K562 (cell line): ENCODE data around the gene MXD3. TPM values are rescaled to one million over a fixed set of nuclear protein-coding genes. Genes with fewer than 3 reads are reported as not detected.

ENCODE experiments used
- CBX3 ChIP-seq, 2 experiments: IDR thresholded peaks; 1 replicate in 1 of 2; 2 replicates in 1 of 2; pipeline ENCODE4 v1.6.1; 2012; ENCODE audit warnings: inconsistent platforms in 2 of 2, low read length in 2 of 2, borderline replicate concordance in 1 of 2, control low read depth in 1 of 2
- E2F8 ChIP-seq: fragments of 450-650 bp; IDR thresholded peaks from 2 replicates; pipeline ENCODE4 v1.7.1; 2018; ENCODE audit warnings: mild to moderate bottlenecking, low read depth; ENCODE audit not compliant: partially characterized antibody
- EWSR1 ChIP-seq: fragments of 450-650 bp; IDR thresholded peaks from 2 replicates; pipeline ENCODE4 v1.6.1; 2018; ENCODE audit warnings: borderline replicate concordance, mild to moderate bottlenecking, low read depth, moderate library complexity; ENCODE audit not compliant: partially characterized antibody
- GTF2F1 ChIP-seq: IDR thresholded peaks from 2 replicates; pipeline ENCODE4 v1.6.1; 2011; ENCODE audit warnings: low read depth, low read length, improper control_type of control experiment
- HMBOX1 ChIP-seq: sonication (generic); IDR thresholded peaks from 2 replicates; pipeline ENCODE4 v1.6.1; 2016
- HMGXB4 ChIP-seq: sonication (generic); formaldehyde crosslinking; IDR thresholded peaks from 2 replicates; pipeline ENCODE4 v1.8.1; 2023; ENCODE audit warnings: mild to moderate bottlenecking, missing genetic modification reagents
- ILF3 ChIP-seq: fragments of 450-650 bp; IDR thresholded peaks from 2 replicates; pipeline ENCODE4 v1.6.1; 2018; ENCODE audit warnings: antibody characterized with exemption, mild to moderate bottlenecking, moderate library complexity, borderline replicate concordance
- NFE2 ChIP-seq: IDR thresholded peaks from 2 replicates; pipeline ENCODE4 v1.6.1; 2014; ENCODE audit warnings: antibody characterized with exemption, low read depth
- NFYB ChIP-seq: IDR thresholded peaks from 2 replicates; pipeline ENCODE4 v1.6.1; 2011; ENCODE audit warnings: mild to moderate bottlenecking, moderate library complexity; ENCODE audit not compliant: insufficient read length; ENCODE audit errors: extremely low read depth
- PKNOX1 ChIP-seq: fragments of 450-650 bp; IDR thresholded peaks from 2 replicates; pipeline ENCODE4 v1.6.1; 2016
- SMAD2 ChIP-seq: fragments of 150-350 bp; IDR thresholded peaks from 2 replicates; pipeline ENCODE4 v1.6.1; 2014; ENCODE audit warnings: low read depth, mild to moderate bottlenecking, low read length
- ZBTB8A ChIP-seq: fragments of 450-650 bp; IDR thresholded peaks from 2 replicates; pipeline ENCODE4 v1.6.1; 2018; ENCODE audit warnings: mild to moderate bottlenecking, moderate library complexity; ENCODE audit not compliant: partially characterized antibody
- ZNF511 ChIP-seq: sonication (generic); formaldehyde crosslinking; IDR thresholded peaks from 2 replicates; pipeline ENCODE4 v1.8.0; 2022; ENCODE audit warnings: mild to moderate bottlenecking, missing genetic modification reagents
- ZNF592 ChIP-seq: fragments of 450-650 bp; IDR thresholded peaks from 2 replicates; pipeline ENCODE4 v1.6.1; 2017; ENCODE audit warnings: antibody characterized with exemption, mild to moderate bottlenecking
- polyA plus RNA-seq, 8 experiments: library from polyadenylated mRNA; depleted of rRNA in 4 of 8; stranded (reverse) in 5 of 8; unstranded in 3 of 8; fragments of >200 nt; fragmentation: Nextera tagmentation in 2 of 8; fragmentation: Illumina TruSeq in 1 of 8; extraction: Ambion mirVana in 2 of 8; extraction: Trizol in 1 of 8; gene quantifications; 2 replicates each; pipeline versions ENCODE4 v1.2.1 to v1.2.3, GENCODE V29; 2011 to 2014; ENCODE audit warnings: inconsistent platforms in 1 of 8, missing spikeins in 1 of 8
- total RNA-seq, 7 experiments: library from RNA; depleted of rRNA in 6 of 7; stranded (reverse); fragments of >200 nt in 6 of 7; fragmentation: Illumina TruSeq in 2 of 7; extraction: Trizol in 2 of 7; gene quantifications; 2 replicates each; pipeline versions ENCODE4 v1.2.1 to v1.2.3, GENCODE V29; 2011 to 2021; ENCODE audit warnings: low replicate concordance in 1 of 7

The MXD3 gene
- total and polyA plus RNA-seq, 9 of the 15 experiments (the other 6 are each of a cell fraction or from before 2014, with no cell fraction given): 0.28 to 24.8 (median 4.5) TPM

- TF ChIP-seq ZNF592 (no peak), GTF2F1 (no peak), HMGXB4 (CRISPR knock-in tag) (no peak), ZBTB8A (no peak), PKNOX1 (peak; percentile 32), ZNF511 (CRISPR knock-in tag) (0 out of 2 replicates have a peak, but pooled peaks have one; percentile 34), EWSR1 (no peak), CBX3 (IDR thresholded peaks at IDR 0.05; ENCODE audit: borderline replicate concordance in 1 of 2, low read length in 2 of 2) (0 out of 3 replicates have a peak, but pooled peaks of 1 of the 2 experiments have one; percentile 72), ILF3 (no peak), E2F8 (no peak), SMAD2 (no peak), NFE2 (peak; percentile 42; the same call in 1 of the 2 replicates), NFYB (no peak), HMBOX1 (no peak)
Observed at GRCh38 chr5:177309351-177310191, 2.1 kb downstream of the MXD3 start (continued).
